Adrenal gland (tissue), 12 donors: ENCODE data around the gene CIAO3. TPM values are rescaled to one million over a fixed set of nuclear protein-coding genes. Genes with fewer than 3 reads are reported as not detected.

Experiments
- DNase-seq, 7 donors: peaks; one replicate each; pipeline ENCODE4 v3.0.0-alpha.2; 2019 to 2020
- H3K27ac ChIP-seq, 5 donors: fragments of 200-600 bp; sonication (generic) in 4 of 5; 1 replicate in 3 of 5; 2 replicates in 2 of 5; pipeline versions ENCODE4 v1.5.1 to v1.8.0; 2016 to 2020; ENCODE audit warnings: mild to moderate bottlenecking in 1 of 5
- H3K27me3 ChIP-seq: fragments of 200-600 bp; 2 replicates; pipeline ENCODE4 v1.8.0; 2021
- H3K36me3 ChIP-seq, 2 donors: fragments of 200-600 bp; replicated peaks in 1 of 2; 1 replicate in 1 of 2; 2 replicates in 1 of 2; pipeline versions ENCODE4 v1.5.1 to v1.8.0; 2018 to 2022
- H3K4me1 ChIP-seq, 2 donors: fragments of 200-600 bp; replicated peaks in 1 of 2; 1 replicate in 1 of 2; 2 replicates in 1 of 2; pipeline versions ENCODE4 v1.5.1 to v1.8.0; 2018 to 2021
- H3K4me3 ChIP-seq, 4 donors: fragments of 200-600 bp; sonication (generic) in 3 of 4; one replicate each; pipeline ENCODE4 v1.5.1; 2016 to 2018
- H3K9me3 ChIP-seq, 3 donors: fragments of 200-600 bp; sonication (generic) in 1 of 3; replicated peaks in 1 of 3; 1 replicate in 2 of 3; 2 replicates in 1 of 3; pipeline versions ENCODE4 v1.5.1 to v1.8.0; 2016 to 2021
- CTCF ChIP-seq, 6 experiments: fragments of 450-650 bp in 4 of 6; fragments of 200-600 bp in 2 of 6; sonication (generic) in 1 of 6; IDR thresholded peaks; 1 replicate in 5 of 6; 2 replicates in 1 of 6; pipeline versions ENCODE4 v1.5.1 to v1.8.0; 2016 to 2021; ENCODE audit warnings: antibody characterized with exemption in 6 of 6, mild to moderate bottlenecking in 2 of 6, moderate library complexity in 1 of 6
- POLR2A ChIP-seq, 2 donors: fragments of 450-650 bp; IDR thresholded peaks; one replicate each; pipeline ENCODE4 v1.6.1; 2017; ENCODE audit warnings: antibody characterized with exemption in 2 of 2, mild to moderate bottlenecking in 2 of 2, moderate library complexity in 1 of 2
- WGBS, 4 donors: extraction: QIAGEN DNeasy Blood & Tissue Kit in 2 of 4; methylation state at CpG; one replicate each; pipeline versions ENCODE4 v1.1.5 to v1.1.7; 2013 to 2017; 5-methylcytosine and 5-hydroxymethylcytosine counted together
- intact Hi-C, 2 donors: fragments of 100-400 bp; cut with DNase I; formaldehyde crosslinking; loops; one replicate each; pipeline versions ENCODE4 v1.14.1 to v1.15.0; 2022 to 2023
- polyA plus RNA-seq, 3 donors: library from polyadenylated mRNA; stranded (reverse); fragments of 200-250 nt in 2 of 3; fragments of 350-450 nt in 1 of 3; fragmentation: Illumina TruSeq in 1 of 3; extraction: RNeasy Lipid Tissue Mini Kit (QIAGEN cat#74804) in 1 of 3; gene quantifications; one replicate each; pipeline ENCODE4 v1.2.3, GENCODE V29; 2013 to 2014
- total RNA-seq, 9 donors: library from RNA; depleted of rRNA in 4 of 9; stranded (reverse); fragments of >200 nt in 4 of 9; fragments of 120-200 nt in 1 of 9; fragmentation: NEBNext Ultra II Directional in 1 of 9; extraction: Animal tissue kit (Norgen Biotek cat#: 25700) in 1 of 9; gene quantifications; one replicate each; pipeline versions ENCODE4 v1.1.0 to v1.2.4, GENCODE V29; 2013 to 2023
- donor health status: healthy with polysubstance abuse.
- donor health status: Bipolar disorder and iron deficiency.
- donor health status: DM: yes; HTN: yes; CAD: no.
- donor health status: DM: no; HTN: no; CAD: no.
- donor health status: DM: no; HTN: no; CAD: no.
- donor health status: DM: yes; HTN: yes; CAD: no.

CIAO3 gene
- total and polyA plus RNA-seq, 12 donors = 8.9 to 99.4 (median 29.5) TPM

GRCh38 chr16:732936-733335, 7.9 kb downstream of the CIAO3 start:
- TF ChIP-seq CTCF (IDR thresholded peaks at IDR 0.05) (no peak), POLR2A (IDR thresholded peaks at IDR 0.05) (no peak)
- no peak overlapping the region for H3K27ac ChIP-seq
- DNase-seq = peak in 1 of 7 donors; percentile 8
- H3K36me3 ChIP-seq = peaks cover 0 to 56% of the 10 kb centered on the region in 2 donors
- intact Hi-C loops = no loop called here
- H3K9me3 ChIP-seq = no peaks in the 10 kb centered on the region
- H3K27me3 ChIP-seq = no peaks in the 10 kb centered on the region
- no peak overlapping the region for H3K4me3 ChIP-seq
- H3K4me1 ChIP-seq = peaks cover 7 to 9% of the 10 kb centered on the region in 2 donors
- 68 to 95% (median 91%) methylated on average over 5 to 13 of the region's 13 CpGs; no CpG with 5 or more reads in 1 of the 4 donors for WGBS, 4 donors

- Histone ChIP-seq H3K36me3 (peaks cover 0 to 56% of the 10 kb centered on the region in 2 donors), H3K27ac (no peak overlapping the region), H3K4me3 (no peak overlapping the region), H3K4me1 (peaks cover 13 to 15% of the 10 kb centered on the region in 2 donors), H3K27me3 (no peaks in the 10 kb centered on the region), H3K9me3 (no peaks in the 10 kb centered on the region)
- DNase-seq = no peak
- 93 to 98% (median 96%) methylated on average over 10 to 12 of the region's 12 CpGs for WGBS, 4 donors
- TF ChIP-seq CTCF (IDR thresholded peaks at IDR 0.05) (no peak), POLR2A (IDR thresholded peaks at IDR 0.05) (no peak)
- intact Hi-C loops = no loop called here
Measured at GRCh38 chr16:732332-732731, 8.5 kb downstream of the CIAO3 start.

GRCh38 chr16:730666-731509, 9.9 kb downstream of the CIAO3 start:
- TF ChIP-seq POLR2A (IDR thresholded peaks at IDR 0.05) (no peak), CTCF (IDR thresholded peaks at IDR 0.05) (no peak)
- no peaks in the 10 kb centered on the region for H3K27me3 ChIP-seq
- no peak overlapping the region for H3K4me3 ChIP-seq
- no peak overlapping the region for H3K27ac ChIP-seq
- H3K9me3 ChIP-seq = no peaks in the 10 kb centered on the region
- H3K36me3 ChIP-seq = peaks cover 0 to 42% of the 10 kb centered on the region in 2 donors
- peak in 1 of 7 donors; percentile 7 for DNase-seq
- peaks cover 16 to 19% of the 10 kb centered on the region in 2 donors for H3K4me1 ChIP-seq
- 87 to 94% (median 90%) methylated on average over 3 to 22 of the region's 22 CpGs for WGBS, 4 donors
- intact Hi-C loops = no loop called here

- 86 to 92% (median 88%) methylated on average over 11 to 37 of the region's 37 CpGs for WGBS, 4 donors
- TF ChIP-seq POLR2A (IDR thresholded peaks at IDR 0.05) (no peak), CTCF (IDR thresholded peaks at IDR 0.05) (no peak)
- Histone ChIP-seq H3K27me3 (no peaks in the 10 kb centered on the region), H3K9me3 (no peaks in the 10 kb centered on the region), H3K36me3 (peaks cover 0 to 33% of the 10 kb centered on the region in 2 donors), H3K4me1 (peaks cover 16 to 19% of the 10 kb centered on the region in 2 donors), H3K4me3 (no peak overlapping the region), H3K27ac (no peak overlapping the region)
- intact Hi-C loops = no loop called here
- DNase-seq = peak in 2 of 7 donors; percentile 10 to 23
Measured at GRCh38 chr16:729768-730665, 10.8 kb downstream of the CIAO3 start.
